Tibial artery (tissue), 4 donors: ENCODE results near the gene HMGN4.
A peak's percentile ranks its signal among the peaks of the same experiment; 100 is the strongest.

Experiments used
- DNase-seq, 2 donors: peaks; one replicate each; pipeline ENCODE4 v3.0.0-alpha.2; 2019
- H3K27ac ChIP-seq, 2 donors: fragments of 200-600 bp; sonication (generic) in 1 of 2; 1 replicate in 1 of 2; 2 replicates in 1 of 2; pipeline ENCODE4 v1.5.1; 2018 to 2019; ENCODE audit warnings: mild to moderate bottlenecking in 1 of 2
- H3K27me3 ChIP-seq, 2 donors: fragments of 200-600 bp; sonication (generic) in 1 of 2; one replicate each; pipeline versions ENCODE4 v1.5.1 to v1.6.0; 2016 to 2019
- H3K36me3 ChIP-seq, 3 donors: fragments of 200-600 bp; sonication (generic) in 2 of 3; one replicate each; pipeline ENCODE4 v1.5.1; 2016 to 2019; ENCODE audit warnings: mild to moderate bottlenecking in 2 of 3
- H3K4me1 ChIP-seq, 4 donors: fragments of 200-600 bp; sonication (generic) in 2 of 4; 1 replicate in 3 of 4; 2 replicates in 1 of 4; pipeline ENCODE4 v1.5.1; 2016 to 2019
- H3K4me3 ChIP-seq, 2 donors: fragments of 200-600 bp; sonication (generic) in 1 of 2; 1 replicate in 1 of 2; 2 replicates in 1 of 2; pipeline ENCODE4 v1.5.1; 2018 to 2019; ENCODE audit warnings: mild to moderate bottlenecking in 2 of 2
- H3K9me3 ChIP-seq, 3 donors: fragments of 200-600 bp; sonication (generic) in 1 of 3; one replicate each; pipeline ENCODE4 v1.5.1; 2016 to 2019
- intact Hi-C: fragments of 100-400 bp; cut with DNase I; formaldehyde crosslinking; loops from one replicate; pipeline ENCODE4 v1.15.0; 2023; ENCODE audit warnings: low total_unique reads
- TF ChIP-seq, protein P1 (sequence below), 2 experiments: fragments of 200-600 bp in 1 of 2; fragments of 450-650 bp in 1 of 2; IDR thresholded peaks; one replicate each; pipeline ENCODE4 v1.5.1; 2017 to 2019; ENCODE audit warnings: antibody characterized with exemption in 2 of 2, mild to moderate bottlenecking in 1 of 2, moderate library complexity in 1 of 2

Gene HMGN4

DNA sequence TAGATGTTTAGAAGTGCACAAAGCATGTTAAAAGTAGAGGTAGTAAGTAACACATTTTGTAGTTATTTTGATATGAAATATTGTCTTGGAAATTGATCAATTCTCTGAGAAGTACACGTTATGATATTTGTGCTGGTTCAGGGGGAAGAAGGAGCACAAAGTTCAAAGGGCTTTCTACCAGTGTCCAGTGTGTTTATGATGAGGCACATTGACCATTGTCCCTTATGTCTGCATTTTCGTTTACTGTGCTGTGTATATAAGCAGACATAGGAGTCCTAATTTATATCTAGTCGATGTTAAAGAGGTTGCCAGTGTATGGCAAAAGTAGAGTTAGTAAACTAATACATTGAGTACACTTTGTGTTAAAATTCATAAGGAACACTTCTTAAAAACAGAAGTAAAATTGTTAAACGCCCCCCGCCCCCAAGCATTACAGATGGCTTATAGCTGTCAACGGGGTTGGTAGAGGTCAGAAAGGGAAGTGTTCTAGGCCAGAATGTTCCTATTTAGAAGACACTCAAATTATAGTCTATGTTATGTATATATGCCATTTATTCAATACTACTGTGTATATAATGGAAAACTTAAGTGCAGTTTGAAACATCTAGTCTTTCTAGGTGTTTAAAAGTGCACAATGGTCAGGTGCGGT lies 13.3 kb upstream of the HMGN4 start:
- DNase-seq: no peak
- intact Hi-C loops: no loop called here
- peaks cover 0 to 11% (median 0%) of the 10 kb centered on the region in 4 donors for H3K4me1 ChIP-seq
- no peaks in the 10 kb centered on the region for H3K27me3 ChIP-seq
- no peak overlapping the region for H3K4me3 ChIP-seq
- no peak overlapping the region for H3K27ac ChIP-seq
- no peaks in the 10 kb centered on the region for H3K9me3 ChIP-seq
- TF ChIP-seq, protein P1, sequence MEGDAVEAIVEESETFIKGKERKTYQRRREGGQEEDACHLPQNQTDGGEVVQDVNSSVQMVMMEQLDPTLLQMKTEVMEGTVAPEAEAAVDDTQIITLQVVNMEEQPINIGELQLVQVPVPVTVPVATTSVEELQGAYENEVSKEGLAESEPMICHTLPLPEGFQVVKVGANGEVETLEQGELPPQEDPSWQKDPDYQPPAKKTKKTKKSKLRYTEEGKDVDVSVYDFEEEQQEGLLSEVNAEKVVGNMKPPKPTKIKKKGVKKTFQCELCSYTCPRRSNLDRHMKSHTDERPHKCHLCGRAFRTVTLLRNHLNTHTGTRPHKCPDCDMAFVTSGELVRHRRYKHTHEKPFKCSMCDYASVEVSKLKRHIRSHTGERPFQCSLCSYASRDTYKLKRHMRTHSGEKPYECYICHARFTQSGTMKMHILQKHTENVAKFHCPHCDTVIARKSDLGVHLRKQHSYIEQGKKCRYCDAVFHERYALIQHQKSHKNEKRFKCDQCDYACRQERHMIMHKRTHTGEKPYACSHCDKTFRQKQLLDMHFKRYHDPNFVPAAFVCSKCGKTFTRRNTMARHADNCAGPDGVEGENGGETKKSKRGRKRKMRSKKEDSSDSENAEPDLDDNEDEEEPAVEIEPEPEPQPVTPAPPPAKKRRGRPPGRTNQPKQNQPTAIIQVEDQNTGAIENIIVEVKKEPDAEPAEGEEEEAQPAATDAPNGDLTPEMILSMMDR (IDR thresholded peaks at IDR 0.05): no peak
- H3K36me3 ChIP-seq: no peaks in the 10 kb centered on the region

DNA sequence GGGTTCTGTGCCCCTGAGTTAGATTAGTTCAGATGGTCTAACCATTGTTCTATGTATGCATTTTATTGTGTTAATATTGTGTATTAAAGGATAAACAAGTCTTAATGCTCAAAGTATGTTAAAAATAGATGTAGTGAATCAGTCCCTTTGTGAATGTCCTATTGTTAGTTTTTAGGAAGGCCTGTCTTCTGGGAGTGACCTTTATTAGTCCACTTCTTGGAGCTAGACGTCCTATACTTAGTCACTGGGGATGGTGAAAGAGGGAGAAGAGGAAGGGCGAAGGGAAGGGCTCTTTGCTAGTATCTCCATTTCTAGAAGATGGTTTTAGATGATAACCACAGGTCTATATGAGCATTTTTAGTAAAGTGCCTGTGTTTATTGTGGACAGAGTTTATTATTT lies 12.3 kb upstream of the HMGN4 start:
- Histone ChIP-seq H3K27ac (no peak overlapping the region), H3K4me1 (peaks cover 0 to 5% (median 0%) of the 10 kb centered on the region in 4 donors), H3K9me3 (no peaks in the 10 kb centered on the region), H3K36me3 (no peaks in the 10 kb centered on the region), H3K27me3 (no peaks in the 10 kb centered on the region), H3K4me3 (no peak overlapping the region)
- intact Hi-C loops: no loop called here
- TF ChIP-seq, protein P1 (IDR thresholded peaks at IDR 0.05): no peak
- DNase-seq: no peak

DNA sequence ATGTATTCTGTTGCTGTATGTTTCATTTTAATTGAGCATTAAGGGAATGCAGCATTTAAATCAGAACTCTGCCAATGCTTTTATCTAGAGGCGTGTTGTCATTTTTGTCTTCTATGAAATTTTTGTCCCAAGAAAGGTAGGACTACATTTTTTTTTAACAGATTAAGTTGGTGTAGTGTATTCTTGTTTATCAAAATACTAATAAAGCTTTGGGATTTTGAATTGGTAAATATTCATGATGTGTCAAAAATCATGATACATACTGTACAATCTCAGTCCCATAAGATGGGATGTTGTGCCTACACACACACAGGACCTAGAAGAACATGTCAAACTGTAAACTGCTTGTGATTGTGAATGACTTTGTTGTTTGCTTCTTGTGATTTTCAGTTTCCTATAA lies 11.2 kb upstream of the HMGN4 start:
- DNase-seq: no peak
- H3K4me3 ChIP-seq: no peak overlapping the region
- TF ChIP-seq, protein P1 (IDR thresholded peaks at IDR 0.05): no peak
- intact Hi-C loops: no loop called here
- peaks cover 0 to 3% (median 0%) of the 10 kb centered on the region in 4 donors for H3K4me1 ChIP-seq
- H3K27me3 ChIP-seq: no peaks in the 10 kb centered on the region
- no peak overlapping the region for H3K27ac ChIP-seq
- no peaks in the 10 kb centered on the region for H3K36me3 ChIP-seq
- H3K9me3 ChIP-seq: no peaks in the 10 kb centered on the region

DNA sequence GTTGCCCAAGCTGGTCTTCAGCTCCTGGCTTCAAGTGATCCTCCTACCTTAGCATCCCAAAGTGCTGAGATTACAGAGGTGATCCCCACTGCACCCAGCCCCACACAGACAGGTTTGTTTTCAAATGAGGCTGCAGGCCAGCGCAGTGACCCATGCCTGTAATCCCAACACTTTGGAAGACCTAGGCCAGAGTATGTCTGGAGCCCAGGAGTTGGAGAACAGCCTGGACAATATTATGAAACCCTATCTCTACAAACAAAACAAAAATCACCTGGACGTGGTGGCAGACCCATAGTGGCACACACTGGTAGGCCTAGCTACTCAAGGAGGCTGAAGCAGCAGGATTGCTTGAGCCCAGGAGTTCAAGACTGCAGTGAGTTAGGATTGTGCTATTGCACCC lies 8.0 kb upstream of the HMGN4 start:
- TF ChIP-seq, protein P1 (IDR thresholded peaks at IDR 0.05): no peak
- no peaks in the 10 kb centered on the region for H3K27me3 ChIP-seq
- DNase-seq: no peak
- H3K36me3 ChIP-seq: no peaks in the 10 kb centered on the region
- no peak overlapping the region for H3K4me3 ChIP-seq
- no peaks in the 10 kb centered on the region for H3K9me3 ChIP-seq
- peaks cover 0 to 15% (median 0%) of the 10 kb centered on the region in 4 donors for H3K4me1 ChIP-seq
- no peak overlapping the region for H3K27ac ChIP-seq
- intact Hi-C loops: loop anchor here (10.0 kb wide), 1 partner anchor 945 kb away; the partner anchor contains the start of gene ZNF184

DNA sequence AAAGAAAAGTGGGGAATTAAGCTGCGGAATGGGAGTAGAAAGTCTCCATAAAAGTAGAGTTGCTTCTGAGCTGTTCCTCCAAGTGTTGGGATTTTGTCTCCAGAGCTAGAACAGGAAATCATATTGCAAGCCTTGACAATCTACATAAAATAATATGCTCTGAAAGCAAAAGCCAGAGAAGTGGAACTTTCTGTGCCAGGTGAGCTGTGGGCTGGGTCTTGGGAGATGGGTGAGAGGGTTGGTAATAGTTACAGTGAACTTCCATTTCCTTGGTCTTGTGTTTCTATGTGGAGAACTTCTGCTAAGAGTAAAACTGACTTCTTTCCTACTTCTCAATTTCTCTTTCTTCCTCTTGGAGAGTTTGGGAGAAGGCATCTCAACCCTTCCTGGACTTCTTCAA lies 6.3 kb upstream of the HMGN4 start:
- no peak overlapping the region for H3K4me3 ChIP-seq
- intact Hi-C loops: loop anchor here (10.0 kb wide), 1 partner anchor 943 kb away; the partner anchor contains the start of gene ZNF184
- peak overlapping the region; percentile 74 to 83 for H3K27ac ChIP-seq
- H3K27me3 ChIP-seq: no peaks in the 10 kb centered on the region
- TF ChIP-seq, protein P1 (IDR thresholded peaks at IDR 0.05): no peak
- H3K4me1 ChIP-seq: peaks cover 0 to 32% (median 12%) of the 10 kb centered on the region in 4 donors
- DNase-seq: no peak
- H3K9me3 ChIP-seq: no peaks in the 10 kb centered on the region
- H3K36me3 ChIP-seq: no peaks in the 10 kb centered on the region
